Globus pallidus (tissue), 1 donor: ENCODE data around the gene CLEC2D.
"Not testable (repeated sequence)": the region's sequence is repeated elsewhere in the genome, so short reads cannot be mapped to it uniquely, and the experiment has no call there.

Experiments used
- DNase-seq: peaks from one replicate; pipeline ENCODE4 v3.0.0-alpha.2; 2015; ENCODE audit warnings: low spot score

CLEC2D gene

GRCh38 chr12:9669534-9669933, at the start of gene CLEC2D:
Gene CLEC2D, plus strand, starts transcription at chr12:9669713. Its CDS starts 22 bp downstream, at chr12:9669735.
- DNase-seq = no peak

- DNase-seq = no peak
These were observed 44.5 kb upstream of the CLEC2D start for GRCh38 chr12:9625019-9625418.

GRCh38 chr12:9626291-9626690, 43.2 kb upstream of the CLEC2D start:
- no peak for DNase-seq

DNA sequence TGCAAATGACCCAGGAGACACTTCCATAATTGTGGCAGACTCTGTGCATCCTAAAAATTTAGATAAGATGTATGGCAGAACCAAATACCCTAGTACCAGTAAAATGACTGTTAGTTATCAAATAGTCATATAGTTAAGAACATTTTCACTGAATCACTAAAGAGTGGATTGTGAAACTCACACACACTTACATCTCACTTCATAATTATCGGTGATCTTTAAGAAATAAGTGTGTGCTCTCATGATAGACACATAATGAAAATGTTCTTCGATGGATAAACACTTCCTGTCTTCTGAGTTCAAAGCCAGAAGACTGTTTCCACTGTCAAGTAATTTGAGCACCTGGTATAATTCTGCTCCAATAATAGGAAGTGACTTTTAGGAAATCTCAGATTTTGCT, 42.7 kb upstream of the CLEC2D start:
- no peak for DNase-seq

DNA sequence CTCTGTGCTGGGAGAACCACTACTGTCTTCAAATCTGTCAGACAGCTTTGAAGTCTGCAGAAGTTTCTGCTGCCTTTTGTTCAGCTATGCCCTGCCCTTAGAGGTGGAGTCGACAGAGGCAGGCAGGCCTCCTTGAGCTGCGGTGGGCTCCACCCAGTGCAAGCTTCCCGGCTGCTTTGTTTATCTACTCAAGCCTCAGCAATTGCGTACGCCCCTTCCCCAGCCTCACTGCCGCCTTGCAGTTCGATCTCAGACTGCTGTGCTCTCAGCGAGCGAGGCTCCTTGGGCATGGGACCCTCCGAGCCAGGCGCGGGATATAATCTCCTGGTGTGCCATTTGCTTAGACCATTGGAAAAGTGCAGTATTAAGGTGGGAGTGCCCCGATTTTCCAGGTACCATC, 36.7 kb upstream of the CLEC2D start:
- no peak for DNase-seq

GRCh38 chr12:9634177-9634803, 35.2 kb upstream of the CLEC2D start:
- DNase-seq = no peak

DNA sequence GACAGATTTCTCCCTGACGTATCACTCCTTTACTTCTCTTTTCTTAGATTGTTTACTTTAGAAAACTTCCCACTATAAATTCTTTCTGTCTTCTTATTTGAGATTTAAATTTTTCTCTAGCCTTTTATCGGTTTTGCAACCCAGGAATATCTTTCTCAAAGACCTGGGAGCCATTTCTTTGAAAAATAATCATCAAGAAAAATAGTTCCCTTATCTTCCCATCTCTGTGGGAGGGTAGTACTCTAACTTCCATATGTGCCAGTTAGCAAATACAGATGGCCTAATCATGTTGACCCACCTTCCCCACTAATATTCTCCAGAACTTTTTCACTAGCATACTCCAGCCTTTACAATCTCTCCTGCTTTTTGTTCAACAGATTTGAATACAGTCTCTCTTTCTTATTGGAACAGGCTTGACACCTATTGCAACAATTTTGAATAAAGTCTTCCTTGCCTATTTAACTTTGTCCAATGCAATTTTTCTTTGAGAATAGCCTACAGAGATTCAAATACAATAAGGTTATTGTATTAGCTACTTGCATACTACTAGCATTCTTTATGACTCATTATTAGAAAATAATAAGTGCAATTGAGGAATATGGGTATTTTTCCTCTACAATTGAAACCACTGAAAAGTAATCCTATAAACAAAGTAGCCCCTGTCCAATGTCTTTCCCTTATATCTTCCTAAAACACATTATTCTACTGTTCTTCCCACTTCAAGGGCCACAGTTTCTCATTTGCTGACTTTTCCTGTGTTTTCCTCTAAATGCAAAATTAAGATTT, 34.4 kb upstream of the CLEC2D start:
- no peak for DNase-seq

- DNase-seq = no peak
These were observed 33.2 kb upstream of the CLEC2D start for GRCh38 chr12:9636150-9636850.

DNA sequence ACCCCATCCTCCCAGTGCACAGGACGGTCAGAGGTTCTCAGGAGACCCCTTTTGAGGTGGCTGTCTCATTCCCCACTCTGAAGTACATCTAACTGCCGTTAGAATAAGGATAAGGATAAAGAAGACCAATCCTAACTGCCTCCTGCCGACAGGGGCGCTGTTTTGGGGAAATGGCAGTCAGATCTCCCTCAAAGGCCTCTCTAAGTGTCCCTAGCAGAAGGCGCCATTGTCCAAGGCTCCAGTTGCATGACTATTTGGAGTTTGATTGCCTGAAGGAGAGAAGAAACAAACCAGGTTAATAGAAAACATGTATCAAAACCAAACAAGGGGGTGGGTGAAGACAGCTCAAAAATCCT, 32.7 kb upstream of the CLEC2D start:
- DNase-seq = no peak

DNA sequence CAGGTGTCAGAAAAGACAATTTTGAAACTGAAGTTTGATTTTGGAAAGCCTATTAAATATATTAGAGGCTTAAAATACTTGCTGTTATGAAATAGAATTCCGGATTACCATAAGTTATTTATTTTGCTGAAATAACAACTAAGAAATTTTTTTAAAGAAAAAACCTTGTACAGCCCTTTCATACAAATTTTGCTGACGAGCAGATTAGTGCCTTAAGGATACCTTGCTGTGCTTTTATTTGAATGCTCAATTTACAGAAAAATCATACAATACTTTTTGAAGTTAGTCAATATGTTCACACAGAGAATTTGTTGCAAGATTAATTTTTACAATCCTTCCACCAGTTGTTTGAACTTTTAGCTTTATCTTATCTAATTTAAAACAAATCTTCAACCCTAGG, 29.5 kb upstream of the CLEC2D start:
- DNase-seq = no peak

GRCh38 chr12:9642606-9643265, 26.8 kb upstream of the CLEC2D start:
- DNase-seq = no peak

DNA sequence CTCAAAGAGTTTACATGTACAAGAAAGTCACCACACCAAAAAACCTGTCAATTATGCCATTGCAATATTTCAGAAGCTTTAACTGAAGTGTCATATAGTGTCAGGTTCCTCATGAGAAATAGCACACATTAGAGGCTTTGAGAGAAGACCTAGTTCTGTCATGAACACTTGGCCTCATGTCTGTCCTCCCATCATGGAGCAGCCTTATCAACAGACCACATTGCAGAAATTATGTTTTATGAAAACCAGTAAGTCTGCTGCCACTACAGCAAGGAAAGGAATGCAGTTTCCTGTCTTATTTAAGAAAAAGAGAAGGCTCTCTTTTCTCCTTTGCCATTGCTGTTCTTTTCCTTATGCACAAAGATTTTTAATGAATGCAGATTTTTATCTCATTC, 26.2 kb upstream of the CLEC2D start:
- DNase-seq = no peak

- not testable (repeated sequence) for DNase-seq
These were observed 24.4 kb upstream of the CLEC2D start for GRCh38 chr12:9644985-9645551.

DNA sequence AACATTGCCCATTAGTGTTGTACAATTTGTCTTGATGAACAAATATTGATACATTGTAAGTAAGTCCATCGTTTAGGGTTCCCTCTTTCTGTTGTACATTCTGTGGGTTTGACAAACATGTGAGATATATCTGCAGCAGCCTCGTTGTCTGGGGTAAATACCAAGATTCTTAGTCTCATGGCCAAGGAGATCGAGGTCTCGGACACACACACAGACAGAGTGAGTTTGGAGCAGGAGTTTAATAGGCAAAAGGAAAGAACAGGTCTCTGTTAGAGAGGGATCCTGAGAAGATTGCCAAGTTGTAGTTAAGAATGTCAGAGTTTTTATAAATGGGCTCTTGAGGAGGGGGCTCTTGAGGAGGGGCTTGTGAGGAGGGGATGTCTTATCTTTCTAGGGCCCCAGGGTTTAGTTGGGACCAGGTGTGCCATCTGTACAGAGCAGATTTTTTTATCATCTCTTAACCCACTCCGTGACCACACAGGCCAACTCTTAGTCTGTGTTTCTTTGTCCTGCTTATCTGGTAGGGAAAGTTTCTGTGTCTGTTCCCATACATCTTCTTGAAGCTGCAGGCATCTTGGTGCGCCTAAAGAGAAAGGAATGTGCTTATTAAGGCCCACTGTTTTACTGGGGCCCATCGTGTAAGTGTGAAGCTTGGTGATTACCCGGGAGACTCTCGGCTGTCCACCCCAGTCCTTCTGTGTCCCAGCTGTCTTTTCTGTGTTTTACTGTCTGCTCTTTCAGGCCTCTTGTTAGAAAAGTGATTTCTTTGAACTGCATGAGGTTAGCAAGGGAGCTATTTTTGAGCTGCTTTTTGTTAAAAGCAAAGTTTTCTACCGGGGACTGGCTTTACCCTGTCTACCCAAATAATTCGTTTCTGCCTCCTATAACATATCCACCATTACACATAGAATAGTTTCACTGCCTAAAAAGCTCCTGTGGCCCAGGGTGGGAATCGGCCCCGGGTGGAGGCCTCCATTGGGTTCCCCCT, 22.4 kb upstream of the CLEC2D start:
- no peak for DNase-seq

- DNase-seq = peak; percentile 63
These were observed 21.4 kb upstream of the CLEC2D start for GRCh38 chr12:9647825-9648700.

DNA sequence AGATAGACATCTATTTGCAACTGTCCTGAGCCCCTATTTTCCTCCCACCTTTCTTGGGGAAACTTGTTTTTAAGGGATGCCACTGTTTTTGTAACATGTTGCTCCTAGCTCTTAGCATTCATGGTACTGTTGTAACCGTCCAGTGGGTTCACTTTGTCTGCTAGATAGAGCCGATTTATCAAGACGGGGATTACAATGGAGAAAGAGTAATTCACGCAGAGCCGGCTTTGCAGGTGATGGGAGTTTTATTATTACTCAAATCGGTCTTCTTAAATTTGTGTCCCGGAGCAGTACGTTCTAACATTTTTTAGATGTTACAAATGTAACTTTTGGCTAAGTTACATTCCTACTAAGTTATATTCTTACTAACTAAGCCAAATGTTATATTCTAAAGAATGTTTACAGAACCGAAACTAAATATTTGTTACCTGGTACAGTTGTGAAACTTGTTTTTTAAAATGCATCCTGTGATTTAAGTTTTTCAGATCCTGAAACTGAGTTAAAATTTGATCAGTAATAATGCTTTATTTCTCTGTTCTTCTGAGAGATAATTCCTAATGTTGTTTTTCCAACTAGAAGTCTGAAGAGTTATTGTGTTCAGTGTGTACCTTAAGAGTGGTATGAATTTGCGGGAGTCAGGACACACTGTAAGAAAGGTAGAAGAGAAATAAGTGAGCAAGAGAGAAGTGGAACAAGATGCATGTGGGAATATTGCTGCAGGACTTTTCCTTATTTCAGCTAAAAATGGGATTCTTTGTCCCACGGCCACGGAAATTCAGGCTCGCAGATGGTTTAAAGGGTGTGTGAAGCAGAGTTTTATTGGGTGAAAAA, 20.6 kb upstream of the CLEC2D start:
- DNase-seq = peak; percentile 7

GRCh38 chr12:9649532-9649940, 20.0 kb upstream of the CLEC2D start:
- peak; percentile 15 for DNase-seq

DNA sequence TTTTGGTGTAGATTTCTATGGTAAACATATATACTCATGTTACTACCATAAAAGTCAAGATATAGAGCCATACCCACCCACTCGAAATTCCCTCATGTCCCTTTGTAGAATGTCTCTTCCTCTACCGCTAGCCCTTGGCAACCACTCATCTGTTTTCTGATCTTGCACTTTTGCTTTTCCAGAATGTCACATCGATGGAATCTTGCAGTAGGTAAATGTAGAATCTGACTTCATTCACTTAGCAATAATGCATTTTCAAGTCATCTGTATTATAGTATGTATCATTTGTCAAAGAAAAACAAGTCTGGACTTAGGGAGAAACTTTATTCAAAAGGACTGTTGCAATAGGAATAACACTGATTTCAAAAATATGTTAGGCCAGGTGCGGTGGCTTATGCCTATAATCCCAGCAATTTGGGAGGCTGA, 19.3 kb upstream of the CLEC2D start:
- DNase-seq = no peak

GRCh38 chr12:9651265-9651729, 18.2 kb upstream of the CLEC2D start:
- no peak for DNase-seq
